Nephron (organoid): ENCODE results near the gene CLIP3.

Experiments used
- H3K27ac Mint-ChIP-seq, 3 experiments: 2 replicates each; pipeline ENCODE4 v1.8.0; 2020; ENCODE audit warnings: mixed read lengths in 3 of 3, mild to moderate bottlenecking in 2 of 3, moderate library complexity in 1 of 3
- H3K27me3 Mint-ChIP-seq: 2 replicates; pipeline ENCODE4 v1.8.0; 2021; ENCODE audit warnings: low read depth, mild to moderate bottlenecking, moderate library complexity, mixed read lengths
- H3K36me3 Mint-ChIP-seq: 2 replicates; pipeline ENCODE4 v1.8.0; 2020; ENCODE audit warnings: low read depth, mixed read lengths
- H3K4me1 Mint-ChIP-seq: 2 replicates; pipeline ENCODE4 v1.8.0; 2020; ENCODE audit warnings: mixed read lengths
- H3K4me3 Mint-ChIP-seq, 3 experiments: 2 replicates each; pipeline ENCODE4 v1.8.0; 2020; ENCODE audit warnings: mild to moderate bottlenecking in 3 of 3, mixed read lengths in 3 of 3, moderate library complexity in 2 of 3
- H3K9me3 Mint-ChIP-seq: 2 replicates; pipeline ENCODE4 v1.8.0; 2020; ENCODE audit warnings: mixed read lengths
- CTCF ChIP-seq, 3 experiments: fragments of 200-600 bp; sonication (generic); IDR thresholded peaks; one replicate each; pipeline ENCODE4 v1.5.0; 2021; ENCODE audit warnings: antibody characterized with exemption in 3 of 3; ENCODE audit not compliant: unreplicated experiment in 3 of 3

CLIP3 gene

GRCh38 chr19:36040495-36040894 is 7.8 kb upstream of the CLIP3 start:
- no peaks in the 10 kb centered on the region for H3K27me3 Mint-ChIP-seq
- H3K4me1 Mint-ChIP-seq: peaks cover 23% of the 10 kb centered on the region
- no peaks in the 10 kb centered on the region for H3K9me3 Mint-ChIP-seq
- H3K27ac Mint-ChIP-seq: peak overlapping the region; percentile 80 to 97 (median 93)
- H3K36me3 Mint-ChIP-seq: peaks cover 1% of the 10 kb centered on the region
- H3K4me3 Mint-ChIP-seq: no peak overlapping the region
- no peak for TF ChIP-seq CTCF (IDR thresholded peaks at IDR 0.05; ENCODE audit: unreplicated experiment in 3 of 3)

- TF ChIP-seq CTCF (IDR thresholded peaks at IDR 0.05; ENCODE audit: unreplicated experiment in 3 of 3): no peak
- Mint-ChIP-seq H3K4me1 (peaks cover 21% of the 10 kb centered on the region), H3K27me3 (no peaks in the 10 kb centered on the region), H3K36me3 (peaks cover 24% of the 10 kb centered on the region), H3K4me3 (peak overlapping the region; percentile 91 to 93 (median 91)), H3K9me3 (no peaks in the 10 kb centered on the region), H3K27ac (peak overlapping the region; percentile 28 to 85 (median 35))
These were observed 1.4 kb downstream of the CLIP3 start for GRCh38 chr19:36031308-36031707.

- no peaks in the 10 kb centered on the region for H3K9me3 Mint-ChIP-seq
- peak overlapping the region; percentile 51 to 76 (median 61) for H3K4me3 Mint-ChIP-seq
- H3K36me3 Mint-ChIP-seq: peaks cover 30% of the 10 kb centered on the region
- peak overlapping the region in 2 of 3 experiments; percentile 8 to 43 for H3K27ac Mint-ChIP-seq
- no peak for TF ChIP-seq CTCF (IDR thresholded peaks at IDR 0.05; ENCODE audit: unreplicated experiment in 3 of 3)
- no peaks in the 10 kb centered on the region for H3K27me3 Mint-ChIP-seq
- peaks cover 21% of the 10 kb centered on the region for H3K4me1 Mint-ChIP-seq
These were observed 2.2 kb downstream of the CLIP3 start for GRCh38 chr19:36030264-36031148.

GRCh38 chr19:36028313-36029041 is 4.2 kb downstream of the CLIP3 start:
- Mint-ChIP-seq H3K27me3 (no peaks in the 10 kb centered on the region), H3K27ac (peak overlapping the region in 2 of 3 experiments; percentile 29 to 45), H3K9me3 (no peaks in the 10 kb centered on the region), H3K4me3 (no peak overlapping the region), H3K36me3 (peaks cover 33% of the 10 kb centered on the region), H3K4me1 (peaks cover 17% of the 10 kb centered on the region)
- no peak for TF ChIP-seq CTCF (IDR thresholded peaks at IDR 0.05; ENCODE audit: unreplicated experiment in 3 of 3)

- H3K27me3 Mint-ChIP-seq: no peaks in the 10 kb centered on the region
- no peak overlapping the region for H3K4me3 Mint-ChIP-seq
- peaks cover 17% of the 10 kb centered on the region for H3K4me1 Mint-ChIP-seq
- peaks cover 39% of the 10 kb centered on the region for H3K36me3 Mint-ChIP-seq
- TF ChIP-seq CTCF (IDR thresholded peaks at IDR 0.05; ENCODE audit: unreplicated experiment in 3 of 3): no peak
- no peak overlapping the region for H3K27ac Mint-ChIP-seq
- H3K9me3 Mint-ChIP-seq: no peaks in the 10 kb centered on the region
These were observed 5.0 kb downstream of the CLIP3 start for GRCh38 chr19:36027696-36028095.
